ENCODE results near the gene CES4A. TPM values are rescaled to one million over a fixed set of nuclear protein-coding genes. Genes with fewer than 3 reads are reported as not detected.
"Not testable (repeated sequence)": the region's sequence is repeated elsewhere in the genome, so short reads cannot be mapped to it uniquely, and the experiment has no call there.

CES4A gene
- total RNA-seq, 6 experiments from 2014 or later, result 1.7 to 3.5 (median 2.3) TPM

DNA sequence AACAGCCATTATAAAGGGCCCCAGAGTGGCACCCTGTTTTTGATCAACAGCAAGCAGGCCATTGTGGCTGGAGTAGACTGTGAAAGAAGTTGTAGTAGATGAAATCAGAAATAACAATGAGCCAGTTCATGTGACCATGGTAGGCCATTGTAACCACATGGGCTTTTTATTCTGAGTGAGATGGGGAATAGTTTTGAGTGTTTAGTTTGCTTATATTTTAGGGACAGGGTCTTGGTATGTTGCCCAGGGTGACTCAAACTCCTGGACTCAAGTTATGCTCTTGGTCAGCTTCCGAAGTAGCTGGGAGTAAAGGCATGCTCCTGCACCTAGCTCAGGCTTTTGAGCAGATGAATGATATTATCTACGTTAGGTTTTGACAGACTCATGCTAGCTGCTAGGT, 52.5 kb downstream of the CES4A start:
- Mint-ChIP-seq H3K4me1 (ENCODE audit: low read depth) (peaks cover 41% of the 10 kb centered on the region), H3K9me3 (no peaks in the 10 kb centered on the region), H3K36me3 (ENCODE audit: low read depth) (no peaks in the 10 kb centered on the region; the same call in 1 of the 2 replicates), H3K27ac (peak overlapping the region; percentile 67), H3K4me3 (peak overlapping the region; percentile 39; the same call in 1 of the 2 replicates), H3K27me3 (ENCODE audit: insufficient read depth) (no peaks in the 10 kb centered on the region)
- TF ChIP-seq CTCF (IDR thresholded peaks at IDR 0.05), result no peak
- DNase-seq, result peak; percentile 39

DNA sequence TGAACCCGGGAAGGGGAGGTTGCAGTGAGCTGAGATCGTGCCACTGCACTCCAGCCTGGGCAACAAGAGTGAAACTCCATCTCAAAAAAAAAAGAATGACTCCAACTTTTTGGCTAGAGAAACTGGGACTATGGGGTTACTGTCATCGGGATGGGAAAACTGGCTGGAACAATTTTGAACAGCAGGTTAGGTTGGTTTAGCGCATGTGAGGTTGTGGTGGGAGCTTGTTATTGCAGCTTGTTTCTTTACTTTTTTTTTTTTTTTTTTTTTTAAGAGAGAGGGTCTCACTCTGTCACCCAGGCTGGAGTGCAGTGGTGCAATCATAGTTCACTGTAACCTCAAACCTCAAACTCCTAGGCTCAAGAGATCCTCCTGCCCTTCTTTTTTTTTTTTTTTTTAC, 53.1 kb downstream of the CES4A start:
- not testable (repeated sequence) for H3K27me3 Mint-ChIP-seq (ENCODE audit: insufficient read depth)

GRCh38 chr16:67043420-67043819, 55.0 kb downstream of the CES4A start:
- Mint-ChIP-seq H3K4me1 (ENCODE audit: low read depth) (peaks cover 33% of the 10 kb centered on the region), H3K27me3 (ENCODE audit: insufficient read depth) (no peaks in the 10 kb centered on the region), H3K9me3 (no peaks in the 10 kb centered on the region), H3K36me3 (ENCODE audit: low read depth) (peaks cover 7% of the 10 kb centered on the region), H3K27ac (no peak overlapping the region), H3K4me3 (no peak overlapping the region)
- no peak for TF ChIP-seq CTCF (IDR thresholded peaks at IDR 0.05)
- DNase-seq, result no peak

More for the DNA sequence above, 53.1 kb downstream of the CES4A start:
- H3K27ac Mint-ChIP-seq, result peak overlapping the region; percentile 67
- not testable (repeated sequence) for H3K4me3 Mint-ChIP-seq; H3K36me3 Mint-ChIP-seq (ENCODE audit: low read depth); DNase-seq; H3K9me3 Mint-ChIP-seq
- peaks cover 35% of the 10 kb centered on the region for H3K4me1 Mint-ChIP-seq (ENCODE audit: low read depth)
- TF ChIP-seq CTCF (IDR thresholded peaks at IDR 0.05), result peak; percentile 39; the same call in 1 of the 2 replicates

- peaks cover 2% of the 10 kb centered on the region; the same call in 1 of the 2 replicates for H3K27me3 Mint-ChIP-seq (ENCODE audit: insufficient read depth)
- no peak for DNase-seq
- H3K36me3 Mint-ChIP-seq (ENCODE audit: low read depth), result peaks cover 26% of the 10 kb centered on the region
- peaks cover 37% of the 10 kb centered on the region for H3K4me1 Mint-ChIP-seq (ENCODE audit: low read depth)
- H3K4me3 Mint-ChIP-seq, result no peak overlapping the region
- TF ChIP-seq CTCF (IDR thresholded peaks at IDR 0.05), result no peak
- H3K27ac Mint-ChIP-seq, result no peak overlapping the region; the same call in 1 of the 2 replicates
- no peaks in the 10 kb centered on the region for H3K9me3 Mint-ChIP-seq
Observed at GRCh38 chr16:67050796-67051195, 62.4 kb downstream of the CES4A start.

GRCh38 chr16:67052399-67052798, 64.0 kb downstream of the CES4A start:
- DNase-seq, result no peak
- Mint-ChIP-seq H3K27ac (no peak overlapping the region; the same call in 1 of the 2 replicates), H3K27me3 (ENCODE audit: insufficient read depth) (peaks cover 2% of the 10 kb centered on the region; the same call in 1 of the 2 replicates), H3K9me3 (no peaks in the 10 kb centered on the region), H3K36me3 (ENCODE audit: low read depth) (peaks cover 24% of the 10 kb centered on the region), H3K4me1 (ENCODE audit: low read depth) (peaks cover 50% of the 10 kb centered on the region), H3K4me3 (no peak overlapping the region)
- no peak for TF ChIP-seq CTCF (IDR thresholded peaks at IDR 0.05)

Data from HFFc6 (cell line).